GM18520 (cell line): ENCODE data around the gene DHRS2.
A peak's percentile ranks its signal among the peaks of the same experiment; 100 is the strongest.

Source experiments
- ATAC-seq: cut with Tn5 transposase; IDR thresholded peaks from one replicate; pipeline ENCODE4 v1.9.1; 2021; ENCODE audit not compliant: unreplicated experiment

The DHRS2 gene

DNA sequence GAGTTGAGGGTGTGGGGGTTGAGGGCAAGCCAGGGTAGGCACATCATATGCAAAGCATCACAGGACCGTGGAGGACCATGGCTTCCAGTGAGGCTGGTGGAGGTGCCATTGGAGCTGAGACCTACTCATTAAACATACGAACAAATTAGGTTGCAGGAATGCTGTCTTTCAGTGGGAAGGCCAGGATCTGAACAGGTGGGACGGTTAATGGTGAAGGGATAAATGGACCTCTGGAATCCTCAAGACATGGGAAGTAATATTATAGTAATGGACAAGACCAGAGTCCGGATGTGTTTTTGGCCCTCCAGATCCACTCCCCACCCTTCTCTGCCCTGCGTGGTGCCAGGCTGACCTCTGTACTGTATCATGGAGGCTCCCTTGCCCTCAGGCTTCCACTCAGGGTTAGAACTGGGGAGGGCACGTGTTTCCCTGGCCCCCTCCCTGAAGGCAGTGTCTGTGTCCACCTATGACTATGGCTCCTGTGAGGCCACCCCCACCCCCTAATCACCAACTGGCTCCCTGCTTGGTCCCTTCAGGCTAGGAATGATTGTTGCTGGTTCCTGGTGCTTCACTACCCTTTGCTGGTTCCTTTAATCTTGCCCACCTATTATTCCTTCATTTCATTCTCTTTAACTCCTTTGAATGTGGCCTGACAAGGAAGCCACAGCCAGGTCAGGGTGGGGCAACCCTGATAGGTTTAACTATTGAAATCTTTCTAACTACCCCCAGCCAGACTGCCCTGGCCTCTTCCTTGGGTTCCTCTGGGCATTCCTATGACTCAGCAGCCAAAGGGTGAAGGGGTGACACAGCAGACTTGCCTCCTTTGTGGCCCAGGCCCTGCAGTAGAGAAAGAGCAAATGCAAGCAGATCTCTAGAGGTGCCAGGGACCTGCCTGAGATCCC, 10.7 kb downstream of the DHRS2 start:
- ATAC-seq, result no peak

- no peak for ATAC-seq
Measured at GRCh38 chr14:23647619-23648018, 11.5 kb downstream of the DHRS2 start.

DNA sequence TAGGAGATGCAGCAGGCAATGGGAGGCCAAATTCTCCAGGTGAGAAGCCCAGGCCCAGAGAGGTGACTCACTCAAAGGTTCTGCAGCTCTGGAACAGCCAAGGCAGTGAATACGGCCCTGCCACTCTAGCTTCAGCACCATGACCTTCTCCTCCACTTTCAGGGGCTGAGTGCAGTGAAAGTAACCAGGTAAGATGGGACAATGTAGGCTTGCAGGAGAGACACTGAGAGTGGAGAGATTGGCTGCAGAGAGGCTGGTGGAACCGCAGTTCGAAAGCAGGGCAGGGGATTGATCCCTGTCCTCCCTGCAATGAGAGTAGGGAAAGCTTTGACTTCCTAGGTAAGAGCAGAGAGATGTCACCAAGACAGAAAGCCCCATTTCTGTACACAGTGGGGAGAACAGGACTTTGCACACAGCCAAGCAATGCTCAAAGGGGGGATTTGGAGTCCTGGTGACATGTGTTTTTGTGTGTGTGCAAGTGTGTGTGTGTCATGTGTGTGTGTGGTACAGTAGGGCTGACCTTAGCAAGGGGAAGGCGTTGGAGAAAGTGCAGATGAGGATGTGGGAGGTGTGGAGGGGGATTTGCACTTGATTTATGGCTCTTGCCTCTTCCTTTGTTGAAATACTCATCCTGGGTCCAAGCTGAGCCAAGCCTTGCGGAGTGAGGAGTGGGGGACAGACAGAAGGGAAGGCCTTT, 12.7 kb downstream of the DHRS2 start:
- no peak for ATAC-seq

GRCh38 chr14:23650506-23650905, 14.3 kb downstream of the DHRS2 start:
- ATAC-seq, result no peak

GRCh38 chr14:23653051-23653450, 16.9 kb downstream of the DHRS2 start:
- no peak for ATAC-seq

DNA sequence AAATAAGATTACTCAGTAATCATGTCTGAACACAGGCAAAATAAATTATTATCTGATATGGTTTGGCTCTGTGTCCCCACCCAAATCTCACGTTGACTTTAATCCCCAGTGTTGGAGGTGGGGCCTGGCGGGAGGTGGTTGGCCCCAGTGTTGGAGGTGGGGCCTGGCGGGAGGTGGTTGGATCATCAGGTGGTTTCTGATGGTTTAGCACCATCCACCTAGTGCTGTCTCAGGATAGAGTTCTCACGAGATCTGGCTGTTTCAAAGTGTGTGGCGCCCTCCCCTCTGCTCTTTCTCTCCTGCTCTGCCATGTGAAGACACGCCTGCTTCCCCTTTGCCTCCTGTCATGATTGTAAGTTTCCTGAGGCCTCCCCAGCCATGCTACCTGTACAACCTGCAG, 18.1 kb downstream of the DHRS2 start:
- no peak for ATAC-seq

GRCh38 chr14:23657959-23658470, 21.9 kb downstream of the DHRS2 start:
- ATAC-seq, result no peak

- peak; percentile 88 for ATAC-seq
Measured at GRCh38 chr14:23660290-23661226, 24.4 kb downstream of the DHRS2 start.

GRCh38 chr14:23661542-23661941, 25.4 kb downstream of the DHRS2 start:
- ATAC-seq, result no peak

DNA sequence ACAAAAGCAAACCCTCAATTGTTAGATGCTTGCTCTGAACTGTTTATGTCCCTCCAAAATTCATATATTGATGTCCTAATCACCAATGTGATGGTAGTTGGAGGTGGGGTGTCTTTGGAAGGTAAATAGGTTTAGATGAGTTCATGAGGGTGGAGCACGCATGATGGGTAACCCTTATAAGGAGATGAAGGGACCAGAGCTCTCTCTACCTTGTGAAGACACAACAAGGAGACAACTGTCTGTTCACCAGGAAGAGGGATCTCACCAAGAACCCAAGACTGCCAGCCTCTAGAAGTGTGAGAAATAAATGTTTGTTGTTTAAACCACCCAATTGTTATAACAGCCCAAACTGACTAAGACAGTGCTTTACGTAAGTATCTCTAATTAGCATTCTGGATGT, 27.0 kb downstream of the DHRS2 start:
- no peak for ATAC-seq

DNA sequence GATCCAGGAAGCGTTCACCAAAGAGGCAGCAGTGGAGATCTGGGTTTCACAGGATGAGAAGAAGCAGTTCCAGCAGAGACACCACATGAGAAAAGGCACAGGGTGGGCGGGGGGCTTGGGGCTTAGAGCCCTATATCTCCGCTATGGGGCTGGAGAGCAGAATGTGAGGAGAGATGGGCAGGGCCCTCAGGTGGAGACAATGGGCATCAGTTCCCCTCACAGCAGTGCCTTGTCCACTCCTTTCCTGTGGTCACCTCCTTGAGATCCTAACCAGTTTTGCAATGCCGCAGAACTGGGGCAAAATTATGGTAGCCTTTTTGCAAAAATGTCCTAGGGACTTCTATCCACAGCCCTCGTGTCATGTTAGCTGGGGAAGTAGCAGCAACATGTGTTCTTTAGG, 27.5 kb downstream of the DHRS2 start:
- no peak for ATAC-seq

DNA sequence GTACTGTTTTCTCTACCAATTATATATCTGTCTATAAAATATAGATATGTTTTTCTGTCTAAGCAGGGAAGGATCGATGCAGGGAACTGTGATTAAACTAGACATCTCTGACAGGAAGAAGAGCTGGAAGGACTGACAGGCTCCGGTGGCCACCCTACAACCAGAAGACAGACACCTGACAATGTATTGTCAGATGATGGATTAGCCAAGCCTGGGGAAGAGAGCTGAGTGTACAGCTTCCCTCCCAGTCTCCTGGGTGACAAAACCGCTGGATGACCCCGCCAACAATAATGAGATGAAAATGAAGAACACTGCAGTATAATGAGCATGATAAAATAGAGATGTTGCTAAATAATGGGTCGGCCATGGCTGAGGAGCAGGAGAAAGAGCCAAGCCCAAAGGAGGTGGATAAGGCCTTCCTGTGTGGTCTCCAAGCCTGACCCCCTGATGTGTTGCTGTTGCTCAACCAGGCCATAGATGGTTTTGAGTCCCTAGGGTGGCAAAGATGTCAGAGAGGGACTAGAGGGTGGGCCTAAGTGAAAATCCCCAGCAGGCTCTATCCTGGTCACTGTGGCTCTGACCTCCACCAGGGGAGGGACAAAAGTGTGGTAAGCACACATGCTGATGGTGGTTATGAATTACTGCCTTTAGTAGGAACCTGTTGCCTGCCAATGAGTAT, 28.2 kb downstream of the DHRS2 start:
- ATAC-seq, result no peak

DNA sequence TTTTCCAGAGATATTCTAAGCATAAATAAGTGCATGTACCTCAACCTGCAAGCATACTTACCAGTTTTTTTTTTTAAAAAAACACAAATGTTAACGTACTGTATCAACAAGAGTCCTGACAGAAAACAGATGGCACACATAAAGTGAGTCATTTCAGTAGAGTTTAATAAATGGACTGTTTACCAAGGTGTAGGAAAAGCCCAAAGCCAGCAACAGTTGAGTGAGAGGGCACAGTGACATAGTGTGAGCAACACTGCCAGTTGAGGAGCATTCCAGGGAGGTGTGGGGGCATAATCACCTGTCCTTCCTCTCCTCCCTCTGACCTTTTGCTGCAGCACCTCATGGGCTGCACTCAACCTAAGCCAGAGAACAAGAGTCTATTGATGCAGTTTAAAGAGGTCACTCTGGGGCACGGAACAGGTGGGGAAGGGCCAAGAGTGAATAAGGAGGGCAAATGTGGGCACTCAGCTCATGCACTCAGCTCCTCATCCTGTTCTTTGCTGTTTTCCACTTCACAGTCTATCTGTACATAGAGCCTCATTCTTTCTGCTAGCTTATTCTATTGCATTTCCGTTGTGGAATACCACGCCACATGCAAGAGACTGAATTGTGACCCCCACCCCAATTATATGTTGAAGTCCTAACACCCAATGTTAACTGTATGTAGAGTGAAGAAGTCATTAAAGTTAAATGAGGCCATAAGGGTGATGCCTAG, 29.3 kb downstream of the DHRS2 start:
- ATAC-seq, result no peak

- no peak for ATAC-seq
Measured at GRCh38 chr14:23667134-23667533, 31.0 kb downstream of the DHRS2 start.

DNA sequence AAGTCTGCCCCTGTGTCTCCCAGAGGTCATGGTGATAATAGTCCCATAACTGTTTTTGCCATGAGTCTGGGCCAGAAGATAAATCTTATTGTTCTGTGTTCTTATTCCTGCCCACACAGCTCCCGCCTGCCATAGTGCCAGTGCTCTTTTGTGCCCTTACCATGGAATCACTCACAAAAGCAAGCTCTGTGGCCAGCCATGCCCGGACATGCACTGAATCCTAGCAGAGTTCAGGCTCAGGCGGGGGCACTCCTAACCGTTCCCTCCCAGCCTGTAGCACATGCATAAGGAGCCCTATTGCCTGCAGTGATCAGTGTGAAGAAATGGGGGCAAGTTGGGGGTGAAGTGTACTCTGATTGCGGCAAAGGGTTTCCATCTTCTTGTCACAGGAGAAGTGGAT, 33.3 kb downstream of the DHRS2 start:
- no peak for ATAC-seq

DNA sequence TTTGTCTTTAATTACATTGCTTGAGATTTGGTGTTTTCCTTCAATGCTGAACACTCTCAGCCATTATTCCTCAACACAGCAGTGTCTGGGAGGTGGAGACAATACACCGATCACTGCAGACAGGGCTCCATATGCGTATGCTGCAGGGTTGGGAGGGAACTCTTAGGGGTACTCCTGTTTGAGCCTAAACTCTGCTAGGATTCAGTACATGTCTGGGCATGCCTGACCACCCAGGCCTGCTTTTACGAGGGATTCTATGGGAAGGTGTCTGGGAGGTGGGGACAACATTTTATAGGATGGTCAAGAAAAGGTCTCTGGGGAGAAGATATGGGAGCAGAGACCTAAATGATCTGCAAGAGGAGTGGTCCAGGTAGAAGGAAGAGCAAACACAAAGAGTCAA, 34.3 kb downstream of the DHRS2 start:
- ATAC-seq, result no peak

GRCh38 chr14:23672200-23672599, 36.0 kb downstream of the DHRS2 start:
- no peak for ATAC-seq

DNA sequence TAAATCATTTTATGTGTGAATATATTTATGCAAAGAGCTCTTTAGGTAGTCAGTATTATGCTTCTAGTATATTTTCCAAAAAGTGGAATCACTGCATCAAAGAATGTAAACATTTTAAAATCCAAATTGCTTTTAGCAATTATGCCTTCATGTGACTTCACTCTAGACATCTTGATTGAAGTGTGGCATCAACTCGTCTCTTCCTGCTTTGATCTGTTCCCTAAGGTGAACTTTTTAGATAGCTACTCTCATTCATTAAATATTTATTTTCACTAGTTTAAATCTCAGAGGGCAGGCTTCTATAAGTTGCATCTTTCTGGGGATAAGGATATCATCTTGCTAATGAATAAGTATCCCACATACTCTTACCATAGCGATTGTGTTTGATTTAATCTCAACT, 39.2 kb downstream of the DHRS2 start:
- no peak for ATAC-seq

- ATAC-seq, result no peak
Measured at GRCh38 chr14:23675906-23676305, 39.7 kb downstream of the DHRS2 start.

GRCh38 chr14:23681337-23681736, 45.2 kb downstream of the DHRS2 start:
- no peak for ATAC-seq
